Omental fat pad (tissue), 4 donors: ENCODE data around the gene SMARCD1. TPM values are rescaled to one million over a fixed set of nuclear protein-coding genes. Genes with fewer than 3 reads are reported as not detected.
"Not testable (repeated sequence)": the region's sequence is repeated elsewhere in the genome, so short reads cannot be mapped to it uniquely, and the experiment has no call there.

ENCODE experiments used
- ATAC-seq: fragments of 150-250 bp; one replicate; pipeline ENCODE4 v1.9.1; 2016; ENCODE audit warnings: mild to moderate bottlenecking, moderate library complexity; ENCODE audit not compliant: low FRiP score
- DNase-seq: peaks from one replicate; pipeline ENCODE4 v3.0.0-alpha.2; 2019; ENCODE audit warnings: low spot score
- CTCF ChIP-seq, 3 donors: fragments of 450-650 bp; IDR thresholded peaks; one replicate each; pipeline ENCODE4 v1.5.1; 2016 to 2017; ENCODE audit warnings: antibody characterized with exemption in 3 of 3, mild to moderate bottlenecking in 3 of 3, moderate library complexity in 2 of 3
- total RNA-seq, 4 donors: library from RNA; depleted of rRNA; stranded (reverse); fragments of >200 nt; gene quantifications; one replicate each; pipeline ENCODE4 v1.1.0, GENCODE V29; 2016

Gene SMARCD1
- total RNA-seq, 4 donors from 2014 or later = 47.7 to 80.8 (median 57.3) TPM

- no peak for TF ChIP-seq CTCF (IDR thresholded peaks at IDR 0.05)
- no peak for ATAC-seq
- no peak for DNase-seq
Measured at GRCh38 chr12:50075808-50076170, 9.4 kb upstream of the SMARCD1 start.

- no peak for ATAC-seq
- no peak for TF ChIP-seq CTCF (IDR thresholded peaks at IDR 0.05)
- no peak for DNase-seq
Measured at GRCh38 chr12:50077099-50077498, 8.0 kb upstream of the SMARCD1 start.

GRCh38 chr12:50078281-50078680, 6.9 kb upstream of the SMARCD1 start:
- no peak for TF ChIP-seq CTCF (IDR thresholded peaks at IDR 0.05)
- ATAC-seq (no peak), DNase-seq (no peak)

DNA sequence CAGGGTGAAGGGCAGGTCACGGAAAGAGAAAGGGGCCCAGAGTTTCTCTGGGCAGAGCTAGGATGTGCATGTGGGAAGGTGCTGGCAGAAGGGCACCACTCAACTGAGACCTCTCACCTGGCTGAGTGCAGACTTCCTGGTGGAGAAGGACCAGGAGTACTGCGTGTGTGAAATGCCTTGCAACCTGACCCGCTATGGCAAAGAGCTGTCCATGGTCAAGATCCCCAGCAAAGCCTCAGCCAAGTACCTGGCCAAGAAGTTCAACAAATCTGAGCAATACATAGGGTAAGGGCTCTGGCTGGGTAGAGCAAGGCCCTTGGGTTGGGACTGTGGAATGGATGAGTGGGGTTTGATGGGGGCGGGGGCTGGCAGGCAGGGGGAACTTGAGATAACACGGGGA, 5.4 kb upstream of the SMARCD1 start:
- TF ChIP-seq CTCF (IDR thresholded peaks at IDR 0.05) = no peak
- ATAC-seq = no peak
- DNase-seq = no peak

DNA sequence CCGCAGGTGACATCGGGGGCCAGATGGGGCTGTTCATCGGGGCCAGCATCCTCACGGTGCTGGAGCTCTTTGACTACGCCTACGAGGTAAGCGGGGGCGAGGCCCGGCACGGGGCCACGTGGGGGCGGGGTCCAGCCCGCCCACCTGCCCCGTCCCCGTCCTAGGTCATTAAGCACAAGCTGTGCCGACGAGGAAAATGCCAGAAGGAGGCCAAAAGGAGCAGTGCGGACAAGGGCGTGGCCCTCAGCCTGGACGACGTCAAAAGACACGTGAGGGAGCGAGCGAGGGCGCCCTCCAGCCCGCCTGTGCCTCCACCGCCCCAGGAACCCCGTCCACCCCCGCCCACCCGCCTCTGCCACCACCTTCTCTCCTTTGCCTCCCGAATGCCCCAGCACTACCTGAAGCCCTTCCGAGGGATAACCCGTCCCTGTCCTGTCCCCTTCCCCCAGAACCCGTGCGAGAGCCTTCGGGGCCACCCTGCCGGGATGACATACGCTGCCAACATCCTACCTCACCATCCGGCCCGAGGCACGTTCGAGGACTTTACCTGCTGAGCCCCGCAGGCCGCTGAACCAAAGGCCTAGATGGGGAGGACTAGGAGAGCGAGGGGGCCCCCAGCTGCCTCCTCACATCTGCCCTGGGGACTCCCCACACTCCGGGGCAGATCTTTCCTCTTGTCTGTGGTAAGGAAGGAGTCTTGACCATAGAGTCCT, 3.9 kb upstream of the SMARCD1 start:
- no peak for TF ChIP-seq CTCF (IDR thresholded peaks at IDR 0.05)
- ATAC-seq (no peak), DNase-seq (no peak)

- DNase-seq (no peak), ATAC-seq (no peak)
- no peak for TF ChIP-seq CTCF (IDR thresholded peaks at IDR 0.05)
Measured at GRCh38 chr12:50082644-50083043, 2.5 kb upstream of the SMARCD1 start.

GRCh38 chr12:50083301-50083700, 1.8 kb upstream of the SMARCD1 start:
- TF ChIP-seq CTCF (IDR thresholded peaks at IDR 0.05) = no peak
- DNase-seq (no peak), ATAC-seq (no peak)

GRCh38 chr12:50084409-50084774, 750 bp upstream of the SMARCD1 start:
- not testable (repeated sequence) for ATAC-seq, DNase-seq
